Testis (tissue), 2 donors: Measurements from ENCODE around the gene TRIM14.

Experiments
- POLR2A ChIP-seq: fragments of 450-650 bp; IDR thresholded peaks from one replicate; pipeline ENCODE4 v1.6.1; 2017; ENCODE audit warnings: antibody characterized with exemption, mild to moderate bottlenecking, moderate library complexity
- TF ChIP-seq, protein P1 (sequence below), 3 experiments: fragments of 450-650 bp in 2 of 3; fragments of 200-600 bp in 1 of 3; sonication (generic) in 1 of 3; IDR thresholded peaks; one replicate each; pipeline ENCODE4 v1.5.1; 2016 to 2019; ENCODE audit warnings: antibody characterized with exemption in 3 of 3, mild to moderate bottlenecking in 2 of 3, moderate library complexity in 1 of 3

DNA sequence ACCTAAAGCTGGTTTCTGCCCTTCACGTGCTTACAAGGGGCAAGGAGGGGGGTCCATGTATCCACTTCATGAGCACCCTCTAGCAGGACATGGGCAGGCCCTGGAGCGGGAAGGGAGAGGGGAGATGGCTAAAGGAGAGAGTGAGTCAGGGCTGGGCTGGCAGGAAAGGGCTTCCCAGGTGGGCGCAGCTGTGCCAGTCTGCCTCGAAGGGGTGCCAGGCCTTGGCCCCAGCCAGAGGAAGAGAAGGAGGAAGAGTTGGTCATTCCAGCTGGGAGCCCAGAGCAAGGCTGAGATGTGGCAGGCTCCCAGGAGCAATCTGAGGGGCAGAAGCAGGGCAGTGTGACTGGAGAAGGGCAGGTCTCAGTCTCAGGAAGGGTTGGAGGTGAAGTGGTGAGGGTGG is 24.7 kb downstream of the TRIM14 start:
- TF ChIP-seq, protein P1, sequence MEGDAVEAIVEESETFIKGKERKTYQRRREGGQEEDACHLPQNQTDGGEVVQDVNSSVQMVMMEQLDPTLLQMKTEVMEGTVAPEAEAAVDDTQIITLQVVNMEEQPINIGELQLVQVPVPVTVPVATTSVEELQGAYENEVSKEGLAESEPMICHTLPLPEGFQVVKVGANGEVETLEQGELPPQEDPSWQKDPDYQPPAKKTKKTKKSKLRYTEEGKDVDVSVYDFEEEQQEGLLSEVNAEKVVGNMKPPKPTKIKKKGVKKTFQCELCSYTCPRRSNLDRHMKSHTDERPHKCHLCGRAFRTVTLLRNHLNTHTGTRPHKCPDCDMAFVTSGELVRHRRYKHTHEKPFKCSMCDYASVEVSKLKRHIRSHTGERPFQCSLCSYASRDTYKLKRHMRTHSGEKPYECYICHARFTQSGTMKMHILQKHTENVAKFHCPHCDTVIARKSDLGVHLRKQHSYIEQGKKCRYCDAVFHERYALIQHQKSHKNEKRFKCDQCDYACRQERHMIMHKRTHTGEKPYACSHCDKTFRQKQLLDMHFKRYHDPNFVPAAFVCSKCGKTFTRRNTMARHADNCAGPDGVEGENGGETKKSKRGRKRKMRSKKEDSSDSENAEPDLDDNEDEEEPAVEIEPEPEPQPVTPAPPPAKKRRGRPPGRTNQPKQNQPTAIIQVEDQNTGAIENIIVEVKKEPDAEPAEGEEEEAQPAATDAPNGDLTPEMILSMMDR (IDR thresholded peaks at IDR 0.05), result no peak
- TF ChIP-seq POLR2A, result no peak
